Measurements from ENCODE around the gene TMF1.

The TMF1 gene

DNA sequence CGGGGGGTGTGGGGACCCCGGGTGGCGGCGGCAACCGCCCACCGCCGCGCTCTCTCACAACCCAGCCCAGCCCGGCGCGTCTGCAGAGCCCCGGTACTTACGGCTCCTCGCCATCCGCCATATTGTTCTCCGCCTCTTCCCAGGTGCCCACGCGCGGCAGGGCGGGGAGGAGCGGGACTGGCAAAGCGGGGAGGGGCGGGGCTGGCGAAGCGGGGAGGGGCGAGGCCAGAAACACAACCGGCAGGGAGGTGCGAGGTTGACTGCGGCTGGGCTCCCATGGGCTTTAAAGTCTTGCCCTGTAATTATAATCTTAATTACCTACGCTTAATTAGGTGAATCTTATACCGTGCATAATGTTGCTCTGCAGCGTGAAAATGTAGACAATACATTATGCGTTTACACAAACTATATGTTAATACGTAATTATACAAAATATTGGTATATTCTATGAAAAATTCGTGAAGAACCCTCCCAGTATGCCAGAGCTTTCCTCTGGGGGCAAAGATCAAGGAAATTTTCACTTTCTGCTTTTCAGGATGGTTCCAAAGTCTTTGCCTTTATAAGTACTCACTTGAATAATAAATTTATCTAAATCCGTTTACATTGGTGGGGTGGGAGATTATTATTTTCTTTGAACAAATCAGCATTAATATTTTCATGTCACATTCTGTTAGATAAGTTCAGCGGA lies 28.2 kb upstream of the TMF1 start, which contains the start of gene UBA3:
UBA3 (minus strand) TSS at position 133 of the 688 bp plus-strand sequence; CDS start at position 121, 12 bp downstream.
- DNase-seq (ENCODE audit: low read depth) = peak; percentile 85
- peak within 1 kb of the TSS; percentile 83 for H3K4me3 ChIP-seq (replicated peaks; ENCODE audit: low read depth, low read length)
- TF ChIP-seq, protein P1, sequence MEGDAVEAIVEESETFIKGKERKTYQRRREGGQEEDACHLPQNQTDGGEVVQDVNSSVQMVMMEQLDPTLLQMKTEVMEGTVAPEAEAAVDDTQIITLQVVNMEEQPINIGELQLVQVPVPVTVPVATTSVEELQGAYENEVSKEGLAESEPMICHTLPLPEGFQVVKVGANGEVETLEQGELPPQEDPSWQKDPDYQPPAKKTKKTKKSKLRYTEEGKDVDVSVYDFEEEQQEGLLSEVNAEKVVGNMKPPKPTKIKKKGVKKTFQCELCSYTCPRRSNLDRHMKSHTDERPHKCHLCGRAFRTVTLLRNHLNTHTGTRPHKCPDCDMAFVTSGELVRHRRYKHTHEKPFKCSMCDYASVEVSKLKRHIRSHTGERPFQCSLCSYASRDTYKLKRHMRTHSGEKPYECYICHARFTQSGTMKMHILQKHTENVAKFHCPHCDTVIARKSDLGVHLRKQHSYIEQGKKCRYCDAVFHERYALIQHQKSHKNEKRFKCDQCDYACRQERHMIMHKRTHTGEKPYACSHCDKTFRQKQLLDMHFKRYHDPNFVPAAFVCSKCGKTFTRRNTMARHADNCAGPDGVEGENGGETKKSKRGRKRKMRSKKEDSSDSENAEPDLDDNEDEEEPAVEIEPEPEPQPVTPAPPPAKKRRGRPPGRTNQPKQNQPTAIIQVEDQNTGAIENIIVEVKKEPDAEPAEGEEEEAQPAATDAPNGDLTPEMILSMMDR (IDR thresholded peaks at IDR 0.05; ENCODE audit: low read length, missing control alignments) = no peak

DNA sequence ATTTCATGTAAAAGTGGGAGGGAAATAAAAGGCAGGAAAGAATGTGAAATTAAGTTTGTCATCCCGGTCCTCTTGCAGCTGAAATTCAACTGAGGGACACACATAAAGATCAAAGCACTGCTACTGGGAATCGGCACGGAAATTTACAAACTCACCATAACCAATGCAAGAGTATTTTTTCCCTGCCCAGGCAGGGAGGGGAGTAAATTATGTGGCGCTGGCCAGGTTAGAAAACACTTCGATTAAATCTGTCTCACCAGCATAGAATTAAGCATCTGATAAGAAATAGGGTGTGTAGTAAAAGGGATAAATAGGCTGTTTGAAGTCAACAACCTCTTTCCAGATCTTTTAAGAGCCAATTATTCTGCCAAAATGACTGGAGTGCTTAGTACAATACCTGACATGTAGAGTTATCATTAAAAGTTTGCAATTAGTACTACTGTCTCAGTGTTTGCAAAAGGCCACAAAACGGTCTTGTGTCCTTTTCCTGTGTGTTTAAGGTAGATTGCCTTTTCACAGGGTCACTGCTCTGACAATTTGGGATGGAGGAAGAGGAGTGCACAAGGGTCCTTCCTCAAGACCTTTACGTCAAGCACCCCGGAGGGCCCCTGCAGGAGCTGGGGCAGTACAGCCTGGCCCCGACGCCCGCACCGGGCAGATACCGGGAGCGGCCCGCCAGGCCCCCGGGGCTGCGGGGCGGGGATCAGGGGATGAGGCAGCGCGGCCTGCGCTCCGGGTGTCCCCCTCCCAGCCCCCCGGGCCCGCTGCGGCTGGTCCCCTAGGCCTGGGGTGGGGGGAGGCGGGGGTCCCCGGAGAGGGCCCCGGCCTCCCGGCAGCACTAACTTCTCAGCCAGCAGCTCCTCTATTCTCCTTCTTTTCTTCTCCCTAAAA lies 27.4 kb upstream of the TMF1 start:
- TF ChIP-seq, protein P1 (IDR thresholded peaks at IDR 0.05; ENCODE audit: low read length, missing control alignments) = no peak
- peak overlapping the region; percentile 83 for H3K4me3 ChIP-seq (replicated peaks; ENCODE audit: low read depth, low read length)
- no peak for DNase-seq (ENCODE audit: low read depth)

DNA sequence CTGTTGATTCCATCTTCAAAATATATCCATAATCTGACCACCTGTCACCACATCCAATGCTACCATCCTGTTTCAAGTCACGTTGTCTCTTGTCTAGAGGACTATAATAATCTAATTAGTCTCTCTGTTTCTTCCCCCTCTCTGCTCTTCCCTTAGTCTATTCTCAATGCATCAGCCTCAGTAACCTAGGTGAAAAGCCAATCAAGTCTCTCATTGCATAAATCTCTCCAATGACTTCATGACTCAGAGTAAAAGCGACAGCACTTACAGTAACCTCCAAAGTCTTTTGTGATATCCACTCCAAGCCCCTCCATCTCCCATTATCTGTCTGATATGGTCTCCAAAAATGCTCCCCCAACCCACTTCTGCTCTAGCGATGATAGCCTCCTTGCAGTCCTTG lies 20.8 kb upstream of the TMF1 start:
- no peak for DNase-seq (ENCODE audit: low read depth)
- TF ChIP-seq, protein P1 (IDR thresholded peaks at IDR 0.05; ENCODE audit: low read length, missing control alignments) = no peak
- no peak overlapping the region for H3K4me3 ChIP-seq (replicated peaks; ENCODE audit: low read depth, low read length)

DNA sequence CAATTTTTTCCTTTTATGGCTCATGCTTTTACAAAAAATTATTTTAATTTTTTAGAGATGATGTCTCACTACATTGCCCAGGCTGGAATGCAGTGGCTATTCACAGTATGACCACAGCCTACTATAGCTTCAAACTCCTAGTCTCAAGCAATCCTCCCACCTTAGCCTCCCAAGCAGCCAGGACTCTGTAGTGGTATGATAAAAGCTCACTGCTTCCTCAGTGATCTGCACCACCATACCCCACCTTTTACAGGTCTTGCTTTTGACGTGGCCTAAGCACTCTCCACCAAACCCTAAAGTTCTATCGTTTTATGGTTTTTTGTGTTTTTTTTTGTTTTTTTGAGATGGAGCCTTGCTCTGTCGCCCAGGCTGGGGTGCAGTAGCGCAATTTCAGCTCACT lies 14.0 kb upstream of the TMF1 start:
- no peak for DNase-seq (ENCODE audit: low read depth)
- H3K4me3 ChIP-seq (replicated peaks; ENCODE audit: low read depth, low read length) = no peak overlapping the region
- TF ChIP-seq, protein P1 (IDR thresholded peaks at IDR 0.05; ENCODE audit: low read length, missing control alignments) = no peak

DNA sequence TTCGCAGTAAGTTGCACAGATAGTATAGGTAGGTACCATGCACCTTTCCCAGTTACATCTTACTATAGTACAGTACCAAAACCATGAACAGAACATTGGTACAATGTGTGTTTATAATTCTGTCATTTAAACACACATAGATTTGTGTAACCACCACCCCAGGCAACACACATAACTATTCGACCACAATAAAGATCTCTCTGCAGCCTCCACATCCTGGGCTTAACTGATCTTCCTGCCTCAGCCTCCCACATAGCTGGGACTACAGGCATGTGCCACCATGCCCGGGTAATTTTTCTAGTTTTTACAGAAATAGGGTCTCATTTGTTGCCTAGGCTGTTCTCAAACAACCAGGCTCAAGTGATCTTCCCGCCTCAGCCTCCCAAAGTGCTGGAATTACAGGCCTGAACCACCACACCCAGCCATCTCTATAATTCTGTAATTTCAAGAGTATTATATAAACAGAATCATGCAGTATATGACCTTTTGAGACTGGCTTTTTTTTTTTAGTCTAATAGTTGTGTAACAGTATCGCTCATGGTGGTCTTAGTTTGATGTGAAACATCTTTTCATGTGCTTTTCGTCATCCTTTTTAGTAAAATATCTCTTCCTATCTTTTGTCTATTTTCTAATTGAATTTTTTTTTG lies 13.3 kb upstream of the TMF1 start:
- no peak overlapping the region for H3K4me3 ChIP-seq (replicated peaks; ENCODE audit: low read depth, low read length)
- DNase-seq (ENCODE audit: low read depth) = no peak
- TF ChIP-seq, protein P1 (IDR thresholded peaks at IDR 0.05; ENCODE audit: low read length, missing control alignments) = no peak

DNA sequence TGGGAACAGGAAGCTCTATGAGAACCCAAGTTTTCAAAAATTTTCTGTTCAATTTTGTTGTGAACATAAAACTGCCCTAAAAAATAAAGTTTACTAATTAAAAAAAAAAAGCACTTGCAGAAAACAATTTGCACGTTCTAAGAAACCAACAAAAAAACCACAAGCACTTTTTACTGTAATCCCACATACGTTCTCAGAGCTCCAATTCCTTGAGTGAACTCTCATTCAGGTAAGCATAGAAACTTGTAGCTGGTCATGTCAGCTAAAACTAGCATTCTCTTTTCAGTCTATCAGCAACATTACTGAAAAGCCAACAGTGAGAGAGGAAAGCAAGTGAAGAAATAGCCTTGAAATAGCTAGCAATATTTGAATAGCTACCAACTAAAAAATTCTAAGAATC lies 11.5 kb upstream of the TMF1 start:
- DNase-seq (ENCODE audit: low read depth) = no peak
- TF ChIP-seq, protein P1 (IDR thresholded peaks at IDR 0.05; ENCODE audit: low read length, missing control alignments) = no peak
- H3K4me3 ChIP-seq (replicated peaks; ENCODE audit: low read depth, low read length) = no peak overlapping the region

All from fibroblast of pulmonary artery (primary cell).